Measurements from ENCODE around the gene CD74. TPM values are rescaled to one million over a fixed set of nuclear protein-coding genes. Genes with fewer than 3 reads are reported as not detected.
A peak's percentile ranks its signal among the peaks of the same experiment; 100 is the strongest.

Gene CD74
- total and polyA plus RNA-seq, 10 of the 15 experiments (the other 5 are each of a cell fraction or from before 2014, with no cell fraction given) = 1,387 to 11,063 (median 3,922) TPM

GRCh38 chr5:150404941-150405816 is 7.5 kb downstream of the CD74 start (continued):
- TF ChIP-seq CBX5 (IDR thresholded peaks at IDR 0.05; ENCODE audit: low read depth) (no peak), KLF5 (IDR thresholded peaks at IDR 0.05; ENCODE audit: partially characterized antibody) (no peak), CBFB (IDR thresholded peaks at IDR 0.05; ENCODE audit: low read depth) (peak; percentile 67; the same call in 1 of the 2 replicates), MTA2 (IDR thresholded peaks at IDR 0.05; ENCODE audit: low read depth) (no peak), BHLHE40 (IDR thresholded peaks at IDR 0.05; ENCODE audit: borderline replicate concordance in 1 of 2, low read depth in 2 of 2, low read length in 1 of 2) (no peak), CREB1 (IDR thresholded peaks at IDR 0.05; ENCODE audit: low read depth) (no peak), NFYB (IDR thresholded peaks at IDR 0.05; ENCODE audit: insufficient read depth, low read depth, low read length) (no peak), EP300 (IDR thresholded peaks at IDR 0.05; ENCODE audit: borderline replicate concordance in 1 of 2, control insufficient read depth in 1 of 2, low read depth in 2 of 2, low read length in 2 of 2) (no peak), SUZ12 (IDR thresholded peaks at IDR 0.05; ENCODE audit: unreplicated experiment) (no peak), PAX5 (IDR thresholded peaks at IDR 0.05; ENCODE audit: borderline replicate concordance, low read depth, low read length) (0 out of 2 replicates have a peak, but pooled peaks have one; percentile 32), BCL3 (IDR thresholded peaks at IDR 0.05; ENCODE audit: borderline replicate concordance, insufficient read depth, low read depth, low read length, poor library complexity, severe bottlenecking) (peak; percentile 17), POLR2A (IDR thresholded peaks at IDR 0.05; ENCODE audit: low read depth, low read length) (peak; percentile 89), NFYA (IDR thresholded peaks at IDR 0.05; ENCODE audit: borderline replicate concordance, low read depth, low read length) (no peak), SPI1 (IDR thresholded peaks at IDR 0.05; ENCODE audit: borderline replicate concordance, insufficient read depth, low read depth, low read length) (no peak), STAT1 (conservative IDR thresholded peaks at IDR 0.05) (no peak), ZBTB33 (IDR thresholded peaks at IDR 0.05) (no peak)

Data from GM12878 (cell line).